GM15510 (cell line): Measurements from ENCODE around the gene RAB3A.

Experiments used
- POLR2A ChIP-seq: IDR thresholded peaks from 3 replicates; pipeline ENCODE4 v1.6.1; 2011; ENCODE audit warnings: borderline replicate concordance; ENCODE audit not compliant: insufficient read length; ENCODE audit errors: extremely low read depth

The RAB3A gene

GRCh38 chr19:18203863-18204393 lies at the start of gene RAB3A:
RAB3A (minus strand) TSS chr19:18204042; CDS start chr19:18202740, 1,302 bp downstream.
- peak; percentile 41 for TF ChIP-seq POLR2A

- TF ChIP-seq POLR2A: no peak
Observed at GRCh38 chr19:18253130-18253529, 49.3 kb upstream of the RAB3A start.

- no peak for TF ChIP-seq POLR2A
Observed at GRCh38 chr19:18252370-18252717, 48.5 kb upstream of the RAB3A start.

- no peak for TF ChIP-seq POLR2A
Observed at GRCh38 chr19:18251587-18252369, 47.9 kb upstream of the RAB3A start.

GRCh38 chr19:18249834-18250233 lies 46.0 kb upstream of the RAB3A start:
- TF ChIP-seq POLR2A: no peak

GRCh38 chr19:18245297-18245696 lies 41.5 kb upstream of the RAB3A start:
- no peak for TF ChIP-seq POLR2A

- TF ChIP-seq POLR2A: no peak
Observed at GRCh38 chr19:18239303-18239702, 35.5 kb upstream of the RAB3A start.

- TF ChIP-seq POLR2A: no peak
Observed at GRCh38 chr19:18234194-18234593, 30.4 kb upstream of the RAB3A start.

- TF ChIP-seq POLR2A: no peak
Observed at GRCh38 chr19:18233224-18233825, 29.5 kb upstream of the RAB3A start.

- TF ChIP-seq POLR2A: no peak
Observed at GRCh38 chr19:18232540-18233223, 28.8 kb upstream of the RAB3A start.

GRCh38 chr19:18231775-18232174 lies 27.9 kb upstream of the RAB3A start:
- TF ChIP-seq POLR2A: no peak

- no peak for TF ChIP-seq POLR2A
Observed at GRCh38 chr19:18230941-18231734, 27.3 kb upstream of the RAB3A start.

- TF ChIP-seq POLR2A: no peak
Observed at GRCh38 chr19:18229915-18230314, 26.1 kb upstream of the RAB3A start.

- TF ChIP-seq POLR2A: no peak
Observed at GRCh38 chr19:18229474-18229873, 25.6 kb upstream of the RAB3A start.
